HEK293T (cell line): Measurements from ENCODE around the gene PCBP4.
"Not testable (repeated sequence)": the region's sequence is repeated elsewhere in the genome, so short reads cannot be mapped to it uniquely, and the experiment has no call there.

ENCODE experiments used
- CTCF ChIA-PET: fragments of 350-600 bp; formaldehyde crosslinking; extraction: SDS; loops from one replicate; lab custom pipeline; 2021; ENCODE audit warnings: antibody characterized with exemption, inconsistent platforms; lab: Yijun Ruan, JAX
- POLR2A ChIA-PET: fragments of 350-600 bp; formaldehyde crosslinking; extraction: SDS; loops from one replicate; lab custom pipeline; 2020; ENCODE audit warnings: antibody characterized with exemption, inconsistent platforms; lab: Yijun Ruan, JAX
- DNase-seq: peaks from one replicate; pipeline ENCODE4 v3.0.0; 2012; ENCODE audit warnings: mixed read lengths; ENCODE audit errors: extremely low spot score
- ARNT ChIP-seq: fragments of 450-650 bp; IDR thresholded peaks from 2 replicates; pipeline ENCODE4 v1.6.1; 2017; ENCODE audit warnings: mild to moderate bottlenecking
- BHLHE40 ChIP-seq: fragments of 450-650 bp; IDR thresholded peaks from 2 replicates; pipeline ENCODE4 v1.6.1; 2016; ENCODE audit warnings: mild to moderate bottlenecking, moderate library complexity, borderline replicate concordance
- CTBP1 ChIP-seq: fragments of 450-650 bp; IDR thresholded peaks from 2 replicates; pipeline ENCODE4 v1.6.1; 2016; ENCODE audit warnings: borderline replicate concordance
- ELF4 ChIP-seq: fragments of 450-650 bp; IDR thresholded peaks from 2 replicates; pipeline ENCODE4 v1.6.1; 2017; ENCODE audit warnings: antibody characterized with exemption
- FOXA1 ChIP-seq: fragments of 450-650 bp; IDR thresholded peaks from 2 replicates; pipeline ENCODE4 v1.6.1; 2016; ENCODE audit warnings: mild to moderate bottlenecking
- FOXK2 ChIP-seq: fragments of 450-650 bp; IDR thresholded peaks from 2 replicates; pipeline ENCODE4 v1.6.1; 2016; ENCODE audit warnings: mild to moderate bottlenecking
- FOXM1 ChIP-seq: fragments of 450-650 bp; IDR thresholded peaks from 2 replicates; pipeline ENCODE4 v1.6.1; 2017; ENCODE audit warnings: mild to moderate bottlenecking, borderline replicate concordance
- HDGF ChIP-seq: fragments of 450-650 bp; IDR thresholded peaks from 2 replicates; pipeline ENCODE4 v1.6.1; 2017; ENCODE audit warnings: antibody characterized with exemption, borderline replicate concordance
- L3MBTL2 ChIP-seq: fragments of 450-650 bp; conservative IDR thresholded peaks from 2 replicates; pipeline ENCODE4 v1.6.1; 2016; ENCODE audit warnings: mild to moderate bottlenecking
- LEF1 ChIP-seq: fragments of 450-650 bp; IDR thresholded peaks from 2 replicates; pipeline ENCODE4 v1.6.1; 2017; ENCODE audit warnings: mild to moderate bottlenecking, borderline replicate concordance
- NFRKB ChIP-seq: fragments of 450-650 bp; IDR thresholded peaks from 2 replicates; pipeline ENCODE4 v1.6.1; 2016; ENCODE audit warnings: mild to moderate bottlenecking, moderate library complexity
- SP1 ChIP-seq: fragments of 450-650 bp; IDR thresholded peaks from 2 replicates; pipeline ENCODE4 v1.6.1; 2017
- SUZ12 ChIP-seq: fragments of 450-650 bp; IDR thresholded peaks from 2 replicates; pipeline ENCODE4 v1.6.1; 2016; ENCODE audit warnings: mild to moderate bottlenecking
- TARDBP ChIP-seq: fragments of 450-650 bp; IDR thresholded peaks from 2 replicates; pipeline ENCODE4 v1.6.1; 2016
- ZNF384 ChIP-seq: fragments of 450-650 bp; IDR thresholded peaks from 2 replicates; pipeline ENCODE4 v1.6.1; 2016
- TF ChIP-seq, protein P1 (sequence below): fragments of 450-650 bp; IDR thresholded peaks from 2 replicates; pipeline ENCODE4 v1.6.1; 2016

PCBP4 gene

DNA sequence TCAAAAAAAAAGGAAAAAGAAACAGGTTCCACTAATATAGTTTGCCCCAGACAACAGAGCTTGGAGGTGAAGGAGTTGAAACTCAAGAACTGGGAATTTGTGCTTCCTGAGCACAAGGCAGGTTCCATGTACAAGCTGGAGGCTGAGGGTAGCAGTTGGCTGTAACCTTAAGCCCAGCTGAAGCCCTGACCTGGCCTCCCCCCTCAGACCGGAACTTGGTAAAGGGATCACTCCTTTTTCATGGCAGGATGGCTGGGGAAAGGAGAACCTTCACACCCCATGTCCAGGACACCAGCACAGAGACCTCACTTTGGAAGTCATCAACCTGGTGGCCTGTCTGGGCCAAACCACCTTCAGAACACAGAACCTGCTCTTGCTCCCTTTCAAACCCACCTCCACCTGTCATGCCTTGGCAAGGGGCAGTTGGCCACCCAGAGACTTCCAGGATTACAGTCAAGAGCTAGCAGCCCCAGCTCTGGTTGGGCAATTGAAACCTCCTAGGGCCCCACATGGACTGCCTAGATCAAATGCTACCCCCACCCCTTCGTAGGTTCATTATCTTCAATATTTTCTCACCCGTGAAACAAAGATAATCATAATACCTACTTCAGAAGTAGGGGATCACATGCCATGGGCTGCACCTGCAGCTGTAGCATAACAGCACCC, 24.9 kb upstream of the PCBP4 start:
- no peak for DNase-seq
- ChIA-PET POLR2A (interaction anchor here (0.8 to 6.4 kb wide), 13 partner anchors 9 to 198 kb away, joined by 3 to 88 read pairs (median 5); partner anchors contain the start of genes ABHD14A, ABHD14B, ACY1 and PARP3), CTCF (interaction anchor here (0.9 to 1.3 kb wide), 2 partner anchors 12 to 18 kb away, joined by 5 read pairs; partner anchors contain the start of gene ABHD14B)
- TF ChIP-seq NFRKB (no peak), HDGF (no peak), FOXK2 (no peak), FOXM1 (no peak)
- TF ChIP-seq, protein P1, sequence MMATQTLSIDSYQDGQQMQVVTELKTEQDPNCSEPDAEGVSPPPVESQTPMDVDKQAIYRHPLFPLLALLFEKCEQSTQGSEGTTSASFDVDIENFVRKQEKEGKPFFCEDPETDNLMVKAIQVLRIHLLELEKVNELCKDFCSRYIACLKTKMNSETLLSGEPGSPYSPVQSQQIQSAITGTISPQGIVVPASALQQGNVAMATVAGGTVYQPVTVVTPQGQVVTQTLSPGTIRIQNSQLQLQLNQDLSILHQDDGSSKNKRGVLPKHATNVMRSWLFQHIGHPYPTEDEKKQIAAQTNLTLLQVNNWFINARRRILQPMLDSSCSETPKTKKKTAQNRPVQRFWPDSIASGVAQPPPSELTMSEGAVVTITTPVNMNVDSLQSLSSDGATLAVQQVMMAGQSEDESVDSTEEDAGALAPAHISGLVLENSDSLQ = no peak

- POLR2A ChIA-PET = interaction anchor here (0.6 to 6.4 kb wide), 4 partner anchors 7 to 54 kb away, joined by 3 to 88 read pairs (median 4); partner anchors contain the start of gene ACY1
- CTCF ChIA-PET, DNase-seq: not testable (repeated sequence)
Measured at GRCh38 chr3:51990501-51990971, 23.3 kb upstream of the PCBP4 start.

DNA sequence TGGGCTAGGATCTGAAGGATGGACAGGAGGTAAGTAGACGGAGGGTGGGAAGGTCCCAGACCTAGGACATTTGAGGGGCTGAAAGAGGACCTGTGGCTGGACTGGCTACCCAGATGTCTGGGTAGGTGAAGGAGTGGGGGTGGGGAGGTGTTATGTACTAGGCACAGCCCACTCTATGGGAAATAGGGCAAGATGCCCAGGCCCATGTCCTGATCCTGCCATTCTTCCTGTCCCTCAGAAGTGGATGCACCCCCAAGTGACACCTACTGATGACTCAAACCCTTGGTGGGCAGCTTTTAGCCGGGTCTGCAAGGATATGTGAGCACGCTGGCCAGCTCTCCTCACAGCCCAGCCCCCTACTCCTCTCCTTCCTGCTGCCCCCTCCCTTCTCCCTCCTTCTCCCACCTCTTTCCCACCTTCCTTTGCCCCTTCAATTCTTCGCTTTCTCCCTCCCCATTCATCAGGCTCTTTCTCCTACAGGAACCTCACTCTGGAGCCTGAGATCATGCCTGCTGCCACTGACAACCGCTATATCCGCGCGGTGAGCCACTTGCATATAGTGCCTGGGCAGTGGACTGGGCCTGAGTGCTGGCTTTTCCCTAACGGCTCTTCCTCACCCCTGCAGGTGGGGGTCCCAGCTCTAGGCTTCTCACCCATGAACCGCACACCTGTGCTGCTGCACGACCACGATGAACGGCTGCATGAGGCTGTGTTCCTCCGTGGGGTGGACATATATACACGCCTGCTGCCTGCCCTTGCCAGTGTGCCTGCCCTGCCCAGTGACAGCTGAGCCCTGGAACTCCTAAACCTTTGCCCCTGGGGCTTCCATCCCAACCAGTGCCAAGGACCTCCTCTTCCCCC, 21.3 kb upstream of the PCBP4 start:
- ChIA-PET POLR2A (no interaction called here), CTCF (interaction anchor here (0.6 kb wide), 1 partner anchor 9 kb away, joined by 3 read pairs; no protein-coding TSS in a partner anchor)
- TF ChIP-seq ARNT = no peak
- TF ChIP-seq FOXM1 = no peak
- no peak for TF ChIP-seq BHLHE40
- TF ChIP-seq, protein P1 = no peak
- no peak for TF ChIP-seq NFRKB
- no peak for TF ChIP-seq SP1
- no peak for TF ChIP-seq ZNF384
- TF ChIP-seq SUZ12 = no peak
- TF ChIP-seq HDGF = no peak
- TF ChIP-seq FOXA1 = no peak
- no peak for TF ChIP-seq ELF4
- no peak for TF ChIP-seq CTBP1
- no peak for TF ChIP-seq FOXK2
- no peak for TF ChIP-seq LEF1
- DNase-seq = no peak

- CTCF ChIA-PET = no interaction called here
Measured at GRCh38 chr3:51987568-51987967, 20.3 kb upstream of the PCBP4 start.

DNA sequence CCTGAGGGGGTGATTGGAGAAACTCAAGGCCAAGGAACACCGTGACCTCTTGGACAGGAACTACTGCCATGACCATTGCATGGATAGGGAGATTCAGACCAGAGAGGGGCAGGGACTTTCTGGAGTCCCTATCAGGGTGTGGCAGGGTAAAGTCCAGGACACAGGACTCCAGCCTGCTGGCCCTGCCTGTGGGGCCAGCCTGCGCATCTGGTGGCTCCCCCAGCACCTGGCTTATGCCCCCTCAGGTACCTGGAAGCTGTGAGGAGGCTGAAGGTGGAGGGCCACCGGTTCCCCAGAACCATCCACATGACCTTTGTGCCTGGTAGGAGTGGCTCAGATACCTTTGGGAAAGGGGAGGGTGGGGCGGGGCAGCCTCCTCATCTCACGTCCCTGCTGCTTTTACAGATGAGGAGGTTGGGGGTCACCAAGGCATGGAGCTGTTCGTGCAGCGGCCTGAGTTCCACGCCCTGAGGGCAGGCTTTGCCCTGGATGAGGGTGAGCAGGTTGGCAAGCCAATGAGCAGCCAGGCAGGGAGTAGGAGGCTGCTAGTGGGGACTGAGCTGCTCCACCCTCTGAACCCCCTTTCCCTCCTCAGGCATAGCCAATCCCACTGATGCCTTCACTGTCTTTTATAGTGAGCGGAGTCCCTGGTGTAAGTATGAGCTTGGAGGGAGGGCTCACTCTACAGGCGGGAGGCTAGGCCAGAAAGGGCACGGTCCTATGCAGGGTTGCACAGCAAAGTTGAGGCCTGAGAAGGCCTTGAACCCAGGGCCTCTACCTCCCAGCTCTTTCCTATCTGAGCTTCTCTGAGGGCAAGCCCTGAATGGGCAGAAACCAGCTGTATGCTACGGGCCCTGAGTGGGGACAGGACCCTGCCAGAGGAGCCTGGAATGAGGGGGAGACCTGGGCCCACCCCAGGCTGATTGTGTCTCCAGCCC, 19.0 kb upstream of the PCBP4 start:
- POLR2A ChIA-PET = interaction anchor here (1.7 to 2.0 kb wide), 2 partner anchors 9 to 12 kb away, joined by 6 to 16 read pairs; partner anchors contain the start of genes ABHD14B and RPL29
- TF ChIP-seq FOXM1 (no peak), ZNF384 (no peak), NFRKB (no peak), TARDBP (no peak), LEF1 (no peak), BHLHE40 (no peak), SUZ12 (no peak), FOXA1 (no peak), SP1 (no peak), CTBP1 (no peak), L3MBTL2 (no peak), ARNT (no peak), ELF4 (no peak), HDGF (no peak), FOXK2 (no peak)
- TF ChIP-seq, protein P1 = no peak
- CTCF ChIA-PET = no interaction called here
- no peak for DNase-seq

More at GRCh38 chr3:51987568-51987967, 20.3 kb upstream of the PCBP4 start:
- POLR2A ChIA-PET = interaction anchor here (1.7 to 2.0 kb wide), 2 partner anchors 8 to 14 kb away, joined by 6 to 16 read pairs; partner anchors contain the start of genes ABHD14B and RPL29
- TF ChIP-seq LEF1 = no peak
- TF ChIP-seq NFRKB = no peak
- TF ChIP-seq FOXM1 = no peak
- no peak for TF ChIP-seq FOXK2
- no peak for TF ChIP-seq SUZ12
- no peak for TF ChIP-seq HDGF
- TF ChIP-seq BHLHE40 = no peak
- TF ChIP-seq FOXA1 = no peak
- no peak for TF ChIP-seq SP1
- TF ChIP-seq ZNF384 = no peak
- TF ChIP-seq ARNT = no peak
- TF ChIP-seq L3MBTL2 = no peak
- TF ChIP-seq, protein P1 = no peak
- TF ChIP-seq CTBP1 = no peak
- no peak for TF ChIP-seq TARDBP
- TF ChIP-seq ELF4 = no peak
- no peak for DNase-seq
